IMR-90 (cell line): Measurements from ENCODE around the gene AXIN1.

Experiments
- BHLHE40 ChIP-seq: fragments of 150-350 bp; IDR thresholded peaks from 2 replicates; pipeline ENCODE4 v1.6.1; 2016; ENCODE audit warnings: mild to moderate bottlenecking, low read depth, low read length
- CEBPB ChIP-seq: IDR thresholded peaks from 2 replicates; pipeline ENCODE4 v1.6.1; 2012; ENCODE audit warnings: low read depth, low read length, improper control_type of control experiment
- CTCF ChIP-seq: conservative IDR thresholded peaks from 2 replicates; pipeline ENCODE4 v1.5.1; 2012; ENCODE audit warnings: mild to moderate bottlenecking, low read depth, low read length, improper control_type of control experiment
- MAFK ChIP-seq: IDR thresholded peaks from 2 replicates; pipeline ENCODE4 v1.6.1; 2012; ENCODE audit warnings: low read depth, low read length, improper control_type of control experiment
- MXI1 ChIP-seq: IDR thresholded peaks from 2 replicates; pipeline ENCODE4 v1.6.1; 2012; ENCODE audit warnings: low read depth, mild to moderate bottlenecking, low read length, moderate library complexity, borderline replicate concordance
- NFE2L2 ChIP-seq: fragments of 150-350 bp; IDR thresholded peaks from 2 replicates; pipeline ENCODE4 v1.6.1; 2016; ENCODE audit warnings: low read depth, mild to moderate bottlenecking, low read length
- POLR2A ChIP-seq: IDR thresholded peaks from 2 replicates; pipeline ENCODE4 v1.6.1; 2012; ENCODE audit warnings: mild to moderate bottlenecking, low read depth, low read length
- RAD21 ChIP-seq: IDR thresholded peaks from 2 replicates; pipeline ENCODE4 v1.6.1; 2012; ENCODE audit warnings: low read length, improper control_type of control experiment
- RFX5 ChIP-seq: IDR thresholded peaks from 2 replicates; pipeline ENCODE4 v1.8.0; 2012; ENCODE audit warnings: low read depth, mild to moderate bottlenecking, low read length, moderate library complexity
- SMC3 ChIP-seq: fragments of 150-350 bp; IDR thresholded peaks from 2 replicates; pipeline ENCODE4 v1.6.1; 2016; ENCODE audit warnings: low read depth, mild to moderate bottlenecking, antibody characterized with exemption, low read length, moderate library complexity
- USF2 ChIP-seq: fragments of 150-350 bp; IDR thresholded peaks from 2 replicates; pipeline ENCODE4 v1.6.1; 2017; ENCODE audit warnings: mild to moderate bottlenecking, antibody characterized with exemption, low read length, low read depth

- no peak for TF ChIP-seq MXI1
- 0 out of 2 replicates have a peak, but pooled peaks have one; percentile 17 for TF ChIP-seq CTCF
- TF ChIP-seq POLR2A, result no peak
- TF ChIP-seq RFX5, result no peak
- TF ChIP-seq RAD21, result no peak
- TF ChIP-seq USF2, result no peak
- no peak for TF ChIP-seq NFE2L2
- no peak for TF ChIP-seq CEBPB
- no peak for TF ChIP-seq SMC3
- no peak for TF ChIP-seq MAFK
- no peak for TF ChIP-seq BHLHE40
Measured at GRCh38 chr16:386641-387156, 34.2 kb upstream of the AXIN1 start.
